ENCODE results near the gene AUTS2.

Gene AUTS2

DNA sequence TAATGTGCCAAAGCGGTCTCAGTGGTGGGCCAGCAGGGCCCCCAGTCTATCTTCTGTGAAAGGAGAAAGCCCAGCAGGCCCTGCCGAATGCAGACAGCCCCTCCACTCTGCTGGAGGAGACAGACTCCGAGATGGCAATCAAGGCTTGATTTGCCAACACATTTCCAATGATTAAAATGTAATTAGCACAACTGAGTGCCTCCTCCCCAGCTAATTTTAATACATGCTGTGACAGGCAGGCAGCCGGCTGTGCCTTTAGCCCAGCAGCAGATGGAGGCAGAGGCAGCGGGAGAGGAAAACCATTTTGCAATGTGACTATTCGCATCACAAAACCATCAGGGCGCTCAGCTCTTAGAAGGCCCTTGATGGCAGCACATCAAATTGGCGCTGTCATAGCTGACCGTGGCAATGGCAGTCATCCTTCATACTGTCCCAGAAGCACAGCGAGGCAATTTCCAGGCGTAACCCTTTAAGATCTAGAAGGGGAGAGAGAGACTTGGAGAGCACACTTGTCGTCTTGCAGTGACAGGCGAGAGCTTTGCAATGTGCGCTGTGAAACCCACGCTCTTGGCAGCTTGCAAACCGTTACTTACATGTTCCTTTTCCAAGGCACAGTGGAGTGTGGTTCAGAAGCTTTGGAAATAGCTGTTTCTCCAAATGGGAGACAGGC lies 818.8 kb downstream of the AUTS2 start:
- DNase-seq (ENCODE audit: low read depth in 2 of 2), result no peak

GRCh38 chr7:70419526-70420380 lies 821.5 kb downstream of the AUTS2 start:
- no peak for DNase-seq (ENCODE audit: low read depth in 2 of 2)

- no peak for DNase-seq (ENCODE audit: low read depth in 2 of 2)
These were observed 822.0 kb downstream of the AUTS2 start for GRCh38 chr7:70420381-70420662.

GRCh38 chr7:70421319-70421718 lies 823.0 kb downstream of the AUTS2 start:
- DNase-seq (ENCODE audit: low read depth in 2 of 2), result no peak

DNA sequence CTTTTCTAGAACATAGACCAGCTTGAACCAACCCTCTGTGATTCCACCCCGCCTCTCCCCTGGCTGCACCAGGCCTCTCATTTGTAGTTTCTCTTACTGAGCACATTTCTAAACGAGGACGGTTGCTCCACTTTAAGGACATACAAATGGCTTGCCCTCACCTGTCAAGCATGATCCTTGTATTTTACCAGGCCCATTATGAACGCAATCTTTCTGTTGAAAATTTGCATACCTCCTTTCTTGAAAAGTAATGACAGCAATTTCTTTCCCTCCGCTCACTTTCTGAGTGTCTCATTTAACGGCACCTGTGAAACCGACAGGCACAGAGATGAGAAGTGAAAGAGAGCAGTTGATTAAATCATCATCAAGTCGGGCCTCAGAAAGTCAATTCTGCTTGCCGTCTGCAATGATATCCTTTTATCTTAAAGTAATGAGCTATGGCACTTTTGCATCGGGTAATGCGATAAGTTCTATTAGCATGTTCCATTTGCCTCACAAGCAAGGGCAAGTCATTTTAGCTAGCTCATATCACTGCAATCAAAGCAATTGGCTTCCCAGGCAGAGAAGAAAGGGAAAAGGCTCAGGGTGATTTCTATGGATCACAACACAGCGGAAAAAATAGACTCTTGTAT lies 828.1 kb downstream of the AUTS2 start:
- DNase-seq (ENCODE audit: low read depth in 2 of 2), result no peak

DNA sequence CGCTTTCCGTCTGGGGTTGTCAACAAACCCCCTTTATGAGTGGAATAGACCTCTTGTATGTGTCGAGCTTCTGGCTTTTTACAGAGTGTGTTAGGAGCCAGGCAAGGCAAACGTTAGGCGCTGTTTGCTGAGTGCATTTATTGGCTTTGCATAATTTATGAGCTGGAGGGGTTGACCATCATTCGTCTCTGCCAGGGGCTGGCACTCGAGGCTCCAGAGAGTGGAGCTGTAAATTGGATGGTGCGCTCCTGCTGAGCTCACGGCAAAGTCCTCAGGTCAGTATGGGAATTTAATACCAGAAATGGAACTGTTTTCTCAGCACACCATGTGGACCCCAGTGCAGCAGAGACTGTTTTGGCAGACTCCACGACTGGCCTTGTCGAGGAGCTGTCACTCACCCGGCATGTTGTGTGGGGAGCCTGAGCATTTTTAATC lies 834.3 kb downstream of the AUTS2 start:
- no peak for DNase-seq (ENCODE audit: low read depth in 2 of 2)

GRCh38 chr7:70434376-70434775 lies 836.1 kb downstream of the AUTS2 start:
- DNase-seq (ENCODE audit: low read depth in 2 of 2), result no peak

GRCh38 chr7:70434821-70435220 lies 836.5 kb downstream of the AUTS2 start:
- no peak for DNase-seq (ENCODE audit: low read depth in 2 of 2)

- no peak for DNase-seq (ENCODE audit: low read depth in 2 of 2)
These were observed 837.4 kb downstream of the AUTS2 start for GRCh38 chr7:70435634-70436033.

DNA sequence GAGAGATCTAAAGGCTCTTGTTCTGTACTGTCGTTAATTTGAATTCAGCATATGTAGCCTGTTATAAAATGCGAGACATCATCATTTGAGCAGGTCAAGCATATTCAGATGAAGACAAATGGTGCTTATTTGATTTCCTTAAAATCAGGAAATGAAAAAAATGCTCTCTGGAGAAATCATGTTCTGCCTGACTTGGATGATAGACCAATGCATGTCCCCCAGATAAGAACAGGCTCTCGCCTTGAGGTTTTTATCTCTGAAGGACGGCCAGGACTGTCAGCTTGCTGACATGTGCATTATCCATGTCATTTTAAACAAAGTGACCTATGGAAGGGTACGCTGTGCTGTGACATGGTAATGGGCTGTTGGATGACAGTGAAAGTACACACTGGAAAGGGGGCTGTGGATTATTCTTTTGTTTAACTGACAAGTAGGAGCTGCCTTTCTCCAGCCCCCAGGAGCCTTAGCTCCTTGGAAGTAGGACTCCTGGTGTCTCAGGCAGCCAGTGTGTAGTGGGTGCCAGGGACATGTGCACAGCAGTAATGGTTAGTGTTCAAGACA lies 838.6 kb downstream of the AUTS2 start:
- DNase-seq (ENCODE audit: low read depth in 2 of 2), result no peak

GRCh38 chr7:70439651-70440050 lies 841.4 kb downstream of the AUTS2 start:
- DNase-seq (ENCODE audit: low read depth in 2 of 2), result no peak

DNA sequence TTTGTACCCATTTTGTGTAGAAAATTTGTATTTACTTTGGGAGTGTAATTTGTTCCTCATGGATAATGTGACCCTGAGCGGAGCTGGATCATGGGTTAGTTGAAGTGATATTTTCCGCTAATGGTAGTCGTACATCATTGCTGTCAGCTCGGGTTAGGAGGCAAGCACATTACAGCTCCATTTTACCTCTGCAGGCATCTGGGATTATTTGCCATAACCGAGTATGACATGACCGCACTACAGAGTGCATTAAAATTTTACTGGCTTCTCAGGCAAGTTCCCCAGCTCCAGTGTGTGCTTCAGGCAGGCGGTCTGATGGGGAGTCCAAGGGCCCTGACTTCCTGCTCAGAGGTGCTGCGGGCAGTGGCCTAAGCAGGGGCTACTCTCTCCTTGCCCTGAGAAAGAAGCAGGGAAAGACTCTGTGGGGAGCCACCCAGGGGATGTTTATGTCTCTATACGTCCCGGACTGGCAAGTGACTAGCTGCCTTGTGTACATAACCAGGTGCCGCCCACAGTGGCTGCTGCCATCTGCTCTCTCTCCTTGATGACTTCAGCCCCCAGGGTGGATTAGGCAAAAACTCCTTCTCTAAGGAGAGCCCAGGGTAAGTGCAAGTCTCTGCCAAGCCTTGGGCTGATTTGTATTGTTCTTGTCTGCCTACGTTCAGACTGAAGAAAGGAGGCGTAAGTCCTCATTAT lies 848.3 kb downstream of the AUTS2 start:
- DNase-seq (ENCODE audit: low read depth in 2 of 2), result no peak

DNA sequence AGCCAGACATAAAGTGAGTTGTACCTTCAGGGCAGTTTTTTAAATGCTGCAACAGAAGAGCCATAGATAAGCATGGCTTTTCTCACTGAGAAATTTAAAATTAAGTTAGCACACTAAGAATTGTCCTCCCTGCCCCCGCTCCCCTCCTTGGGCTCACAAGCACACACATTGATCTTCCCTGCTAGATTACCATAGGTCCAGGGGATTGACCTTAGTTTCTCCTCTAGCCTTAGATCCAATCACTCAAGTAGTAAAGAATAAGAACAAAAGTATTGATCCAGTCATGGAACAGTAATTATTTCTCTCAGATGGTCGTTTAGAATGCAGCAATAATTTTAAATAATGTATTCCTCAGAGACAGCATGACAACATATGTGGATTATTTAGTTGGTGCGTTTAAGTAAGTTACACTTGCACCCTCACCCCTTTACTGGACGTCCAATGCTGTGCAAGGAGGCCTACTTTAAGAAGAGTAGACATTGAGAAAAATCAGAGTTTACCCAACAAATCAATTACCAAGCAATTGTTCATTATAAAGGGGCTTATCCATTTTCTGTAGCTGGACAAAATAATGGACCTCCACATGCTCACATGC lies 850.1 kb downstream of the AUTS2 start:
- DNase-seq (ENCODE audit: low read depth in 2 of 2), result no peak

DNA sequence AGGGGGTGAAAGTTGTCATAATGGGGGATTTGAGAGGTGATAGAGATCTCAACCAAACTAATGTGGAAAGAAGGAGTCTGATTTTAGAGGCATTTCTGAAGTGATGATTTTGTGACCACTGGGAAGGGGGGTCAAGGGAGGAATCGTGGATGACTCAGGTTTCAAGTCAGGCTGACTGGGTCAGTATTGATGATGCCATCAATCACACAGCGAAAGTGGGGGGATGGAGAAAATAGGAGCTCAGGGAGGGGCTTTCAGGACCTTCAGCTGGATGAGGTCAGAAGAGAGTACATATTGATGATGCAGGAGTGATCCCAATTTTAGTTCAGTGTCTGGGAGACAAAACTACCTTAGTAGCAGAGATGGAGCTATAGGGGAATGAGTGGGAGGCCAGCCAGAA lies 852.5 kb downstream of the AUTS2 start:
- no peak for DNase-seq (ENCODE audit: low read depth in 2 of 2)

GRCh38 chr7:70455925-70456324 lies 857.6 kb downstream of the AUTS2 start:
- DNase-seq (ENCODE audit: low read depth in 2 of 2), result no peak

DNA sequence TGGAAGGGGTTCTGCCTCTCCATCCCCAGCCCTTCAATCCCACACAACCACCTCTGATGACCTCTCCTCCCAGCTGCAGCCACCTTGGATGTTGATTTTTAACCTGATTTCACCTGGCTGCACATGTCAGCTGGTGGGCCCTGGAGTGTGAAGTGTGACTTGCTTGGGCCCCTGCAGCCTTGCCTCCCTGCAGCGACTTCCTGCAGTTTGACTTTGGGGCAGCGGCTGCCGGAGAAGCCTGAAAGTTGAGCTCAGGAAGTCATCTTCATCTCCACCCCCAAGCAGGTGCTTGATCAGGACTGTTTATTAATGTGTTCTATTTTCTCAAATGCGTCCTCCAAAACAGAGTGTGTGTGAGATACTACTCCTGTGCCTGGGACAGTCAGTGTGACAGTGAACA lies 858.4 kb downstream of the AUTS2 start:
- DNase-seq (ENCODE audit: low read depth in 2 of 2), result no peak

DNA sequence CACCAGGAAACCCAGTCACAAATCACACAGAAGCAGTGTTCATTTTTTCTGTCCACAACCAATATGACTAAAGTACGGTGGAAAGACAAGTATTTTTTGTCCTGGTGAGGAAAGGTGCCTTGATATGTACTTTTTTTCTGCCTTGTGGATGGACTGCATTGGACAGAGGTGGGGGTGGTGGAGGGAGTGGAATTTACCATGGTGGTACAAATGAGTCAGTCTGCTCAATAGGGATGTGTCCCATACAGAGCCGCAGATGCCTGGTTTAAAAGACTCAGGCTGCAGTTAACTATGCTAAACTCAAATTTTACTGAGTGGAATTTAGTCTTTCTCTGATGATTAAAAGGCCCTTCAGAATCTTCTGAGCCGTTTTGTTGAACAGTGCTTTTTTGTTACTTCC lies 859.2 kb downstream of the AUTS2 start:
- DNase-seq (ENCODE audit: low read depth in 2 of 2), result no peak

DNA sequence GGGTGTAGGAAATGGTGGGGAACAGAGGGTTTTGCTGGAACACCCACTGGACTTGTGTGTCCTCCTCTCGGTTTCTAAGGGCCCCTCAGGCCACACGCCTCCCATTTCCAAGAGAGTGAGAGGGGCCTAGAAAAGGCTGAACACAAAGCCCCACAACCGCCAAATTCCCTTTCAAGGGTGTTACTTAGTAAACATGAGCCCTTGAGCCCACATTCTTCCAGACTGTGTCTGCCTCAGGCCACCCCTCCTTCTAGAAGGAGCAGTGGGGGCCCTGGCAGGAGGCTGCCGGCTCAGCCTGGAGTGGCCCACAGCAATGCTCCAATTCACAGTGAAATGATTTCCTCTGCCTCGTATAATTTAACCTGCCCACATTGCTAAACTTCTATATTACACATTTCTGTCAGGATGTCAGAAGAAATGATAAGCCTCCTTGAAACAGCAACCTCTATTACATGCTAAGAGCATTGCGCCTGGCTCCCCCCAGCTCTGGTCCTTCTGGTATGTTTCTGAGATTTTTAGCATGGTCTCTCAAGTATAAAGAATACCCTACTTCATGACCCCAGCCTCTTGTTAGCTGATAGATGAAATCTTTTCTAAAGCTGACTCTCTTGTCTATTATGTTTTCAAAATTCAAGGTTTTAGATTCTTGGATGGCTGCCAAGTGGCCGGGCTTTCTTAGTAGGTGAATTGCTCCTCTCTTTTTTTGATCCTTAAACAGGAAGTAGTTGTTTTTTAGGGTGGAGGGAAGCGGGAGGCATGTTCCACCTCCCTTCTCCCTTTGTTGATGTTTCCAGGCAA lies 859.8 kb downstream of the AUTS2 start:
- DNase-seq (ENCODE audit: low read depth in 2 of 2), result no peak

- no peak for DNase-seq (ENCODE audit: low read depth in 2 of 2)
These were observed 860.5 kb downstream of the AUTS2 start for GRCh38 chr7:70458745-70459144.

- DNase-seq (ENCODE audit: low read depth in 2 of 2), result no peak
These were observed 861.3 kb downstream of the AUTS2 start for GRCh38 chr7:70459546-70459945.

- no peak for DNase-seq (ENCODE audit: low read depth in 2 of 2)
These were observed 861.8 kb downstream of the AUTS2 start for GRCh38 chr7:70460071-70460470.
